Activated naive CD8-positive, alpha-beta T cell treated with anti-CD3 and anti-CD28 coated beads for 36 hours (primary cell): ENCODE measurements around the gene SNCAIP. TPM values are rescaled to one million over a fixed set of nuclear protein-coding genes. Genes with fewer than 3 reads are reported as not detected.

ENCODE experiments used
- DNase-seq: peaks from one replicate; pipeline ENCODE4 v3.0.0; 2021
- H3K27ac Mint-ChIP-seq: one replicate; pipeline ENCODE4 v1.8.0; 2022; ENCODE audit warnings: mild to moderate bottlenecking, moderate library complexity, mixed read lengths
- H3K27me3 Mint-ChIP-seq: one replicate; pipeline ENCODE4 v1.8.0; 2022; ENCODE audit warnings: mild to moderate bottlenecking, mixed read lengths
- H3K36me3 Mint-ChIP-seq: one replicate; pipeline ENCODE4 v1.8.0; 2021; ENCODE audit warnings: mild to moderate bottlenecking, mixed read lengths
- H3K4me1 Mint-ChIP-seq: one replicate; pipeline ENCODE4 v1.8.0; 2021; ENCODE audit warnings: mixed read lengths
- H3K4me3 Mint-ChIP-seq: one replicate; pipeline ENCODE4 v1.8.0; 2022; ENCODE audit warnings: mild to moderate bottlenecking, moderate library complexity, mixed read lengths
- H3K9me3 Mint-ChIP-seq: one replicate; pipeline ENCODE4 v1.8.0; 2022; ENCODE audit warnings: mixed read lengths
- total RNA-seq, 2 experiments: library from RNA; stranded (reverse); gene quantifications; one replicate each; pipeline ENCODE4 v1.2.3, GENCODE V29; 2021

The SNCAIP gene
- total RNA-seq, 2 experiments from 2014 or later, result not detected

- no peak for DNase-seq
- no peak overlapping the region for H3K27ac Mint-ChIP-seq
- H3K4me3 Mint-ChIP-seq, result no peak overlapping the region
- H3K36me3 Mint-ChIP-seq, result no peaks in the 10 kb centered on the region
- peaks cover 5% of the 10 kb centered on the region for H3K27me3 Mint-ChIP-seq
- no peaks in the 10 kb centered on the region for H3K4me1 Mint-ChIP-seq
- no peaks in the 10 kb centered on the region for H3K9me3 Mint-ChIP-seq
Observed at GRCh38 chr5:122413722-122414121, 101.7 kb downstream of the SNCAIP start.

- Mint-ChIP-seq H3K27ac (no peak overlapping the region), H3K9me3 (no peaks in the 10 kb centered on the region), H3K27me3 (peaks cover 5% of the 10 kb centered on the region), H3K4me3 (no peak overlapping the region), H3K4me1 (no peaks in the 10 kb centered on the region), H3K36me3 (no peaks in the 10 kb centered on the region)
- no peak for DNase-seq
Observed at GRCh38 chr5:122415030-122415800, 103.2 kb downstream of the SNCAIP start.

GRCh38 chr5:122415801-122416120, 103.7 kb downstream of the SNCAIP start:
- no peak for DNase-seq
- Mint-ChIP-seq H3K27me3 (peaks cover 5% of the 10 kb centered on the region), H3K4me3 (no peak overlapping the region), H3K27ac (no peak overlapping the region), H3K9me3 (no peaks in the 10 kb centered on the region), H3K4me1 (no peaks in the 10 kb centered on the region), H3K36me3 (no peaks in the 10 kb centered on the region)

- no peak for DNase-seq
- Mint-ChIP-seq H3K9me3 (no peaks in the 10 kb centered on the region), H3K4me1 (no peaks in the 10 kb centered on the region), H3K4me3 (no peak overlapping the region), H3K27ac (no peak overlapping the region), H3K36me3 (no peaks in the 10 kb centered on the region), H3K27me3 (no peaks in the 10 kb centered on the region)
Observed at GRCh38 chr5:122419142-122419894, 107.3 kb downstream of the SNCAIP start.

GRCh38 chr5:122420091-122420490, 108.1 kb downstream of the SNCAIP start:
- no peak for DNase-seq
- Mint-ChIP-seq H3K4me1 (no peaks in the 10 kb centered on the region), H3K4me3 (no peak overlapping the region), H3K27ac (no peak overlapping the region), H3K27me3 (no peaks in the 10 kb centered on the region), H3K9me3 (no peaks in the 10 kb centered on the region), H3K36me3 (no peaks in the 10 kb centered on the region)

- Mint-ChIP-seq H3K4me1 (no peaks in the 10 kb centered on the region), H3K9me3 (no peaks in the 10 kb centered on the region), H3K36me3 (no peaks in the 10 kb centered on the region), H3K4me3 (no peak overlapping the region), H3K27me3 (no peaks in the 10 kb centered on the region), H3K27ac (no peak overlapping the region)
- no peak for DNase-seq
Observed at GRCh38 chr5:122420537-122421236, 108.7 kb downstream of the SNCAIP start.

- no peaks in the 10 kb centered on the region for H3K4me1 Mint-ChIP-seq
- H3K27ac Mint-ChIP-seq, result no peak overlapping the region
- H3K36me3 Mint-ChIP-seq, result no peaks in the 10 kb centered on the region
Observed at GRCh38 chr5:122421374-122422079, 109.5 kb downstream of the SNCAIP start.

GRCh38 chr5:122423221-122423620, 111.2 kb downstream of the SNCAIP start:
- Mint-ChIP-seq H3K4me1 (no peaks in the 10 kb centered on the region), H3K36me3 (no peaks in the 10 kb centered on the region), H3K9me3 (no peaks in the 10 kb centered on the region), H3K4me3 (no peak overlapping the region), H3K27ac (no peak overlapping the region), H3K27me3 (no peaks in the 10 kb centered on the region)
- DNase-seq, result no peak

More at GRCh38 chr5:122421374-122422079, 109.5 kb downstream of the SNCAIP start:
- Mint-ChIP-seq H3K9me3 (no peaks in the 10 kb centered on the region), H3K4me3 (no peak overlapping the region), H3K27me3 (no peaks in the 10 kb centered on the region)
- no peak for DNase-seq

GRCh38 chr5:122424132-122424531, 112.1 kb downstream of the SNCAIP start:
- H3K4me3 Mint-ChIP-seq, result no peak overlapping the region
- H3K9me3 Mint-ChIP-seq, result no peaks in the 10 kb centered on the region
- no peaks in the 10 kb centered on the region for H3K36me3 Mint-ChIP-seq
- DNase-seq, result no peak
- H3K27ac Mint-ChIP-seq, result no peak overlapping the region
- H3K27me3 Mint-ChIP-seq, result no peaks in the 10 kb centered on the region
- no peaks in the 10 kb centered on the region for H3K4me1 Mint-ChIP-seq

- H3K9me3 Mint-ChIP-seq, result no peaks in the 10 kb centered on the region
- no peaks in the 10 kb centered on the region for H3K4me1 Mint-ChIP-seq
- no peak overlapping the region for H3K4me3 Mint-ChIP-seq
- H3K27me3 Mint-ChIP-seq, result no peaks in the 10 kb centered on the region
- no peak overlapping the region for H3K27ac Mint-ChIP-seq
- DNase-seq, result no peak
- H3K36me3 Mint-ChIP-seq, result no peaks in the 10 kb centered on the region
Observed at GRCh38 chr5:122426301-122426700, 114.3 kb downstream of the SNCAIP start.

- Mint-ChIP-seq H3K27ac (no peak overlapping the region), H3K27me3 (no peaks in the 10 kb centered on the region), H3K4me1 (no peaks in the 10 kb centered on the region), H3K9me3 (no peaks in the 10 kb centered on the region), H3K36me3 (no peaks in the 10 kb centered on the region), H3K4me3 (no peak overlapping the region)
- DNase-seq, result no peak
Observed at GRCh38 chr5:122427621-122428020, 115.6 kb downstream of the SNCAIP start.

GRCh38 chr5:122429545-122430318, 117.7 kb downstream of the SNCAIP start:
- DNase-seq, result no peak
- Mint-ChIP-seq H3K27ac (no peak overlapping the region), H3K9me3 (no peaks in the 10 kb centered on the region), H3K4me1 (no peaks in the 10 kb centered on the region), H3K36me3 (no peaks in the 10 kb centered on the region), H3K27me3 (peaks cover 4% of the 10 kb centered on the region), H3K4me3 (no peak overlapping the region)

GRCh38 chr5:122430319-122430586, 118.2 kb downstream of the SNCAIP start:
- Mint-ChIP-seq H3K4me1 (no peaks in the 10 kb centered on the region), H3K9me3 (no peaks in the 10 kb centered on the region), H3K4me3 (no peak overlapping the region), H3K27ac (no peak overlapping the region), H3K36me3 (no peaks in the 10 kb centered on the region), H3K27me3 (peaks cover 4% of the 10 kb centered on the region)
- DNase-seq, result no peak

GRCh38 chr5:122431298-122431697, 119.3 kb downstream of the SNCAIP start:
- Mint-ChIP-seq H3K4me3 (no peak overlapping the region), H3K27me3 (peaks cover 4% of the 10 kb centered on the region), H3K36me3 (no peaks in the 10 kb centered on the region), H3K9me3 (no peaks in the 10 kb centered on the region), H3K4me1 (no peaks in the 10 kb centered on the region), H3K27ac (no peak overlapping the region)
- DNase-seq, result no peak
